Stomach (tissue), 4 donors: ENCODE measurements around the gene CDK11B.

Source experiments
- CTCF ChIP-seq, 7 experiments: fragments of 450-650 bp in 4 of 7; fragments of 200-600 bp in 3 of 7; sonication (generic) in 3 of 7; IDR thresholded peaks; one replicate each; pipeline ENCODE4 v1.5.1; 2016 to 2019; ENCODE audit warnings: antibody characterized with exemption in 7 of 7, control low read depth in 2 of 7, mild to moderate bottlenecking in 1 of 7
- POLR2A ChIP-seq, 4 donors: fragments of 450-650 bp; IDR thresholded peaks; one replicate each; pipeline ENCODE4 v1.6.1; 2016; ENCODE audit warnings: antibody characterized with exemption in 4 of 4, control low read depth in 2 of 4, mild to moderate bottlenecking in 1 of 4, moderate library complexity in 1 of 4
- POLR2AphosphoS5 ChIP-seq, 3 donors: sonication (generic); formaldehyde crosslinking; IDR thresholded peaks; one replicate each; pipeline ENCODE4 v1.6.1; 2016; ENCODE audit warnings: antibody characterized with exemption in 3 of 3

- TF ChIP-seq POLR2A (IDR thresholded peaks at IDR 0.05), result no peak
- TF ChIP-seq CTCF (IDR thresholded peaks at IDR 0.05), result no peak
- no peak for TF ChIP-seq POLR2AphosphoS5 (IDR thresholded peaks at IDR 0.05)
Observed at GRCh38 chr1:1602304-1602967, 56.4 kb downstream of the CDK11B start.
